GM12878 (cell line): ENCODE measurements around the gene DNMT3L. TPM values are rescaled to one million over a fixed set of nuclear protein-coding genes. Genes with fewer than 3 reads are reported as not detected.

Experiments
- ATF7 ChIP-seq: fragments of 450-650 bp; IDR thresholded peaks from 2 replicates; pipeline ENCODE4 v1.6.1; 2016; ENCODE audit warnings: low read depth, mild to moderate bottlenecking
- CEBPB ChIP-seq, 2 experiments: fragments of 150-350 bp in 1 of 2; IDR thresholded peaks; 2 replicates each; pipeline ENCODE4 v1.6.1; 2012 to 2014; ENCODE audit warnings: low read depth in 2 of 2, low read length in 2 of 2, borderline replicate concordance in 1 of 2, inconsistent platforms in 1 of 2
- GATAD2B ChIP-seq: fragments of 450-650 bp; conservative IDR thresholded peaks from 2 replicates; pipeline ENCODE4 v1.6.1; 2017; ENCODE audit warnings: low read depth, mild to moderate bottlenecking, moderate library complexity
- LARP7 ChIP-seq: fragments of 450-650 bp; IDR thresholded peaks from 2 replicates; pipeline ENCODE4 v1.6.1; 2017; ENCODE audit warnings: mild to moderate bottlenecking
- NFIC ChIP-seq: IDR thresholded peaks from 2 replicates; pipeline ENCODE4 v1.6.1; 2012; ENCODE audit warnings: low read depth, mild to moderate bottlenecking, inconsistent platforms, low read length, moderate library complexity
- SMARCA5 ChIP-seq: fragments of 450-650 bp; IDR thresholded peaks from 2 replicates; pipeline ENCODE4 v1.6.1; 2017; ENCODE audit warnings: mild to moderate bottlenecking
- ZNF384 ChIP-seq: IDR thresholded peaks from 2 replicates; pipeline ENCODE4 v1.6.1; 2012; ENCODE audit warnings: low read depth, mild to moderate bottlenecking, low read length, improper control_type of control experiment, borderline replicate concordance
- ZNF622 ChIP-seq: fragments of 450-650 bp; IDR thresholded peaks from 2 replicates; pipeline ENCODE4 v1.6.1; 2017; ENCODE audit warnings: mild to moderate bottlenecking, inconsistent platforms
- polyA plus RNA-seq, 11 experiments: library from polyadenylated mRNA; depleted of rRNA in 4 of 11; unstranded in 6 of 11; stranded (reverse) in 5 of 11; fragments of >200 nt; fragmentation: Nextera tagmentation in 4 of 11; fragmentation: Illumina TruSeq in 1 of 11; extraction: Ambion mirVana in 4 of 11; extraction: Trizol in 1 of 11; gene quantifications; 1 replicate in 1 of 11; 2 replicates in 10 of 11; pipeline versions ENCODE4 v1.2.1 to v1.2.3, GENCODE V29; 2011 to 2016; ENCODE audit warnings: inconsistent platforms in 2 of 11, missing spikeins in 2 of 11, low read depth in 1 of 11
- total RNA-seq, 4 experiments: library from RNA; depleted of rRNA in 3 of 4; stranded (reverse); fragments of >200 nt in 3 of 4; fragmentation: Illumina TruSeq in 1 of 4; extraction: Trizol in 1 of 4; gene quantifications; 2 replicates each; pipeline versions ENCODE4 v1.2.1 to v1.2.3, GENCODE V29; 2013 to 2021
- TF ChIP-seq, protein P1 (sequence below): fragments of 150-350 bp; IDR thresholded peaks from 2 replicates; pipeline ENCODE4 v1.6.1; 2016; ENCODE audit warnings: low read depth, low read length

DNMT3L gene
- total and polyA plus RNA-seq, 10 of the 15 experiments (the other 5 are each of a cell fraction or from before 2014, with no cell fraction given): not detected

DNA sequence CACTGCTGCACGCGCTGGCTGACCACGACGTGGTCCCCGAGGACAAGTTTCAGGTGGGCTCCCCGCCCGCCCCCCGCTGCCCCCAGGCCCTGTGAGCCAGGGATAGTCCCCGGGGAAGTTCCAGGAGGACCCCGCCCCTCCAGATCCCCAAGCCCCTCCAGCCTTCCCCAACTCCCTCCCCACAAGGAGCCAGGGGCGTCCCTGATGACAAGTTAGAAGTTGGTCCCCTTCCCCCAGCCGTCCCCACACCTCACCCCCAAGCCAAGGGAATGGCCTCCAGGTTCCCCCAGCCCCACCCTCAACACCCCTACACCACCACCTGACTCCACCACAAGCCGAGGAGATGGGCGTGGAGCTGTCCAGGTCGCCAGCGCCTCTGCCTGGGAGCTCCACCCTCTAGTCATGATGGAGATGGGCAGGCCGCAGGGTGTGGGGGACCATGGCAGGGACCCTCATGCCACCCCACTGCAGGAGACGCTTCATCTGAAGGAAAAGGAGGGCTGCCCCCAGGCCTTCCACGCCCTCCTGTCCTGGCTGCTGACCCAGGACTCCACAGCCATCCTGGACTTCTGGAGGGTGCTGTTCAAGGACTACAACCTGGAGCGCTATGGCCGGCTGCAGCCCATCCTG lies 24.5 kb upstream of the DNMT3L start (continued):
- TF ChIP-seq, protein P1, sequence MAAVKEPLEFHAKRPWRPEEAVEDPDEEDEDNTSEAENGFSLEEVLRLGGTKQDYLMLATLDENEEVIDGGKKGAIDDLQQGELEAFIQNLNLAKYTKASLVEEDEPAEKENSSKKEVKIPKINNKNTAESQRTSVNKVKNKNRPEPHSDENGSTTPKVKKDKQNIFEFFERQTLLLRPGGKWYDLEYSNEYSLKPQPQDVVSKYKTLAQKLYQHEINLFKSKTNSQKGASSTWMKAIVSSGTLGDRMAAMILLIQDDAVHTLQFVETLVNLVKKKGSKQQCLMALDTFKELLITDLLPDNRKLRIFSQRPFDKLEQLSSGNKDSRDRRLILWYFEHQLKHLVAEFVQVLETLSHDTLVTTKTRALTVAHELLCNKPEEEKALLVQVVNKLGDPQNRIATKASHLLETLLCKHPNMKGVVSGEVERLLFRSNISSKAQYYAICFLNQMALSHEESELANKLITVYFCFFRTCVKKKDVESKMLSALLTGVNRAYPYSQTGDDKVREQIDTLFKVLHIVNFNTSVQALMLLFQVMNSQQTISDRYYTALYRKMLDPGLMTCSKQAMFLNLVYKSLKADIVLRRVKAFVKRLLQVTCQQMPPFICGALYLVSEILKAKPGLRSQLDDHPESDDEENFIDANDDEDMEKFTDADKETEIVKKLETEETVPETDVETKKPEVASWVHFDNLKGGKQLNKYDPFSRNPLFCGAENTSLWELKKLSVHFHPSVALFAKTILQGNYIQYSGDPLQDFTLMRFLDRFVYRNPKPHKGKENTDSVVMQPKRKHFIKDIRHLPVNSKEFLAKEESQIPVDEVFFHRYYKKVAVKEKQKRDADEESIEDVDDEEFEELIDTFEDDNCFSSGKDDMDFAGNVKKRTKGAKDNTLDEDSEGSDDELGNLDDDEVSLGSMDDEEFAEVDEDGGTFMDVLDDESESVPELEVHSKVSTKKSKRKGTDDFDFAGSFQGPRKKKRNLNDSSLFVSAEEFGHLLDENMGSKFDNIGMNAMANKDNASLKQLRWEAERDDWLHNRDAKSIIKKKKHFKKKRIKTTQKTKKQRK: no peak
- TF ChIP-seq LARP7 (no peak), CEBPB (IDR thresholded peaks at IDR 0.05; ENCODE audit: borderline replicate concordance in 1 of 2, low read depth in 2 of 2, low read length in 2 of 2) (no peak), ATF7 (no peak), GATAD2B (no peak), ZNF622 (no peak), NFIC (no peak), ZNF384 (no peak), SMARCA5 (no peak)
- TF ChIP-seq, all 136 proteins: peak for 0
